Activated CD8-positive, alpha-beta T cell treated with anti-CD3 and anti-CD28 coated beads, Interleukin-2, amount 10 ng/mL, durations not matched to agents 7 days and 5 days (primary cell): Measurements from ENCODE around the gene DTX3L. TPM values are rescaled to one million over a fixed set of nuclear protein-coding genes. Genes with fewer than 3 reads are reported as not detected.
A peak's percentile ranks its signal among the peaks of the same experiment; 100 is the strongest.

Experiments used
- ATAC-seq: fragments of 150-1000 bp; cut with Tn5 transposase; one replicate; pipeline ENCODE4 v1.10.0; 2021; ENCODE audit warnings: moderate library complexity
- CTCF ChIA-PET: fragments of 350-600 bp; sonication (Branson Sonifier 250); formaldehyde crosslinking; loops from one replicate; lab custom pipeline; 2021; ENCODE audit warnings: antibody characterized with exemption; lab: Charles Lee
- POLR2A ChIA-PET: fragments of 350-600 bp; sonication (Branson Sonifier 250); formaldehyde crosslinking; loops from one replicate; lab custom pipeline; 2021; ENCODE audit warnings: antibody characterized with exemption; lab: Charles Lee
- DNase-seq: peaks from one replicate; pipeline ENCODE4 v3.0.0-alpha.2; 2020
- H3K27ac Mint-ChIP-seq: one replicate; pipeline ENCODE4 v1.8.0; 2021; ENCODE audit warnings: mild to moderate bottlenecking, mixed read lengths
- H3K27me3 Mint-ChIP-seq: one replicate; pipeline ENCODE4 v1.8.0; 2021; ENCODE audit warnings: low read depth, mixed read lengths
- H3K36me3 Mint-ChIP-seq: one replicate; pipeline ENCODE4 v1.8.0; 2021; ENCODE audit warnings: low read depth, mixed read lengths
- H3K4me1 Mint-ChIP-seq: one replicate; pipeline ENCODE4 v1.8.0; 2021; ENCODE audit warnings: low read depth, mixed read lengths
- H3K4me3 Mint-ChIP-seq: one replicate; pipeline ENCODE4 v1.8.0; 2021; ENCODE audit warnings: mild to moderate bottlenecking, mixed read lengths
- H3K9me3 Mint-ChIP-seq: one replicate; pipeline ENCODE4 v1.8.0; 2022; ENCODE audit warnings: mixed read lengths; ENCODE audit not compliant: insufficient read depth
- total RNA-seq, 2 experiments: library from RNA; stranded (reverse); gene quantifications; one replicate each; pipeline ENCODE4 v1.2.3, GENCODE V29; 2021

The DTX3L gene
- total RNA-seq, result 100 to 1,000 TPM; 124 to 127 TPM

DNA sequence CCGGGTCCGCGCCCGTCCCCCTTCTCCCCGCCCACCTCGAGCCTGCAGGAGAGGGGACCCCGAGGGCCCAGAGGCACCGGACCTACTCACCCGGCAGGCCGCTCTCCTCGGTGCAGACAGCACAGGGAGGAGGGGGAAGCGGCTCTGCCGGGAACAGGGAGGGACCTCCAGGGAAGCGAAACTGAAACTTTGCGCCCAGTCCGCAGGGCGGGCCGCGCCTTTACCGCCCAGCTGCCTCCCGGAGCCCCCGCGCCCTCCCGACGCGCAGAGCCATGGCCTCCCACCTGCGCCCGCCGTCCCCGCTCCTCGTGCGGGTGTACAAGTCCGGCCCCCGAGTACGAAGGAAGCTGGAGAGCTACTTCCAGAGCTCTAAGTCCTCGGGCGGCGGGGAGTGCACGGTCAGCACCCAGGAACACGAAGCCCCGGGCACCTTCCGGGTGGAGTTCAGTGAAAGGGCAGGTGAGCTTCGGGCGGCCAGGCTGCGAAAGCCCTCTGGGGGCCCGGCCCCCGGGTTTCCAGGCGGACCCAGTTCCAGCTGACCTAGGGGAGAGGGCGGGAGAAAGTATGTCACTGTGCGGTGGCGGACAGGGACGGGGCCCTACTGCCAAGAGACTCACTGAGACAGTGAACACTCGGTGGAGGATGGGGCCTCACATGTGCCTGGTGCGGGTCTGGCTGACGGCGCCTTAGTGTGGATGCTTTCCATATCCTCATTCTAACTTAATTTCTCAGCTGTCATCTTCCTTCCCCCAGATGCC, at the start of gene DTX3L, which contains the start of gene PARP9:
DTX3L (plus strand) TSS at position 184 of the 758 bp plus-strand sequence; CDS start at position 273, 89 bp downstream.
PARP9 (minus strand) TSS at position 146 of the 758 bp plus-strand sequence. CDS start 4,680 bp downstream, outside the sequence.
- POLR2A ChIA-PET, result interaction anchor here (0.6 to 5.5 kb wide), 20 partner anchors 8 to 904 kb away, joined by 3 to 101 read pairs (median 4); partner anchors contain the start of genes HCLS1, KPNA1, PARP14 and PARP15
- no peaks in the 10 kb centered on the region for H3K27me3 Mint-ChIP-seq
- peaks cover 68% of the 10 kb centered on the region for H3K4me1 Mint-ChIP-seq
- peaks cover 78% of the 10 kb centered on the region for H3K36me3 Mint-ChIP-seq
- ATAC-seq (peak; percentile 95), DNase-seq (peak; percentile 91)
- H3K4me3 Mint-ChIP-seq, result peak within 1 kb of the TSS; percentile 98
- H3K27ac Mint-ChIP-seq, result peak within 1 kb of the TSS; percentile 99
- H3K9me3 Mint-ChIP-seq, result no peaks in the 10 kb centered on the region
- CTCF ChIA-PET, result interaction anchor here (1.1 to 11.0 kb wide), 3 partner anchors 14 to 181 kb away, joined by 3 to 248 read pairs (median 4); partner anchors contain the start of genes FAM162A and PARP14

DNA sequence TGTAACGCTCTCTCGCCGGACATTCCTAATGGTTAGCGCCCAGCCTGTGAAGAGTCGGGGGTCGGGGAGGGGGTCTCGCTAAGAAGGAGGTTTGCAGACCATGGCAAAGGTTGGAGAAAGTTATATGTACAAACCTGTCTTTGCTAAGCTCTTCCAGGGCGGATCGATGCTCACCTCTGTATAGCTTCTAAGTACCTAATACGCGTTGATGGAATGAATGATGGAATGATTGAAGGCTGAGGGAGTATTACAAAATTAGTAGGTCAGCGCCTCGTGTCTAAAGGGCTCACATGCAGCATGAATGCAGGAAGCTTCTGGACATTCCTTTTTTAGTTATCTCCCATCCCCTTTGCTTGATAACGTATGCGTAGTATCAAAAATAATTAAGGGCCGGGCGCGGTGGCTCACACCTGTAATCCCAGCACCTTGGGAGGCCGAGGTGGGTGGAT, 49.1 kb upstream of the DTX3L start:
- H3K9me3 Mint-ChIP-seq, result no peaks in the 10 kb centered on the region
- no peak for DNase-seq
- ATAC-seq, result no peak
- ChIA-PET CTCF (interaction anchor here (0.8 to 1.3 kb wide), 5 partner anchors 11 to 164 kb away, joined by 3 to 8 read pairs (median 4); no protein-coding TSS in a partner anchor), POLR2A (interaction anchor here (0.6 to 1.7 kb wide), 11 partner anchors 10 to 1099 kb away, joined by 3 to 8 read pairs (median 4); partner anchors contain the start of genes DTX3L, PARP9 and WDR5B)
- peaks cover 22% of the 10 kb centered on the region for H3K4me1 Mint-ChIP-seq
- H3K27ac Mint-ChIP-seq, result peak overlapping the region; percentile 89
- peaks cover 6% of the 10 kb centered on the region for H3K36me3 Mint-ChIP-seq
- H3K27me3 Mint-ChIP-seq, result peaks cover 5% of the 10 kb centered on the region
- H3K4me3 Mint-ChIP-seq, result peak overlapping the region; percentile 76

DNA sequence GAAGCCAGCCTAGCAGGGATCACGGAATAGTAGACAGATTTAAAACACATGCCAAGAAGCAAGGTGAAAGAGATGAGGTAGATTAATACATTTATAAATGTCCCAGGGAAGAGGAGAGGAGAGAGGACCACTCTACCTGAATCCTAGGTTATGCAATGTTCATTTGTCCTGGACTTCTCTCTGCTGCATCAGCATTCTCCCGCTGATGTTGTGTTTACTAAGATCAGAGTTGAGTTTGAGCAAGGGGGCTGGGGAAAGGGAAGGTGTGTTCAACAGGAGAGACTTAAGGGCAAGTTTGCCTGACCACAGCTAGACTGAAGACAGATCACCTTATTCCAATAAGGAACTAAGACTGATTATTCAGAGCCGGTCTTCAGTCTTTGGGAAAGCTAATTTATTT, 48.3 kb upstream of the DTX3L start:
- Mint-ChIP-seq H3K27me3 (peaks cover 5% of the 10 kb centered on the region), H3K36me3 (peaks cover 7% of the 10 kb centered on the region), H3K4me1 (peaks cover 20% of the 10 kb centered on the region), H3K4me3 (peak overlapping the region; percentile 6), H3K27ac (no peak overlapping the region), H3K9me3 (no peaks in the 10 kb centered on the region)
- ChIA-PET CTCF (interaction anchor here (1.0 kb wide), 1 partner anchor 163 kb away, joined by 3 read pairs; no protein-coding TSS in a partner anchor), POLR2A (no interaction called here)
- DNase-seq, result no peak
- ATAC-seq, result no peak

DNA sequence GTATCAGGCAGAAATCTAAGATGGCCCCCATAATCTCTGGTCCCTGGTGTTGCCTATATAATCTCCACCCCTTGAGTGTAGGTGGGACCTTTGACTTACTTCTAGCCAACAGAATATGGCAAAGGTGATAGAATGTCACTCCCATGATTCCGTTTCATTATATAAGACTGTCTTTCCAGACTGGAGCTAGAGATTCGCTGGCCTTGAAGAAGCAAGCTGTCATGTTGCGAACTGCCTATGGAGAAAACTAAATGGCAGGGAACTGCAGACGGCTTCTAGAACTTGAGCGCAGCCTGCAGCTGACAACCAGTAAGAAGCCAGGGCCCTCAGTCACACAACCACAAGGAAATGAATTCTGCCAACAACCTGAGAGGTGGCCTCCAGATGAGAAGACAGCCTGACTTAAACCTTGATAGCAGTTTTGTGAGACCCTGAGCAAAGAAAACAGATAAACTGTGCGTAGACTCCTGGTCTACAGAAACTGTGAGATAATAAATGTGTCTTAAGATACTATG, 47.2 kb upstream of the DTX3L start:
- no peak overlapping the region for H3K27ac Mint-ChIP-seq
- H3K9me3 Mint-ChIP-seq, result no peaks in the 10 kb centered on the region
- ChIA-PET POLR2A (interaction anchor here (0.6 kb wide), 1 partner anchor 970 kb away, joined by 3 read pairs; no protein-coding TSS in a partner anchor), CTCF (interaction anchor here (0.9 to 1.0 kb wide), 2 partner anchors 128 to 162 kb away, joined by 3 read pairs; no protein-coding TSS in a partner anchor)
- H3K36me3 Mint-ChIP-seq, result peaks cover 7% of the 10 kb centered on the region
- H3K4me3 Mint-ChIP-seq, result no peak overlapping the region
- peaks cover 5% of the 10 kb centered on the region for H3K27me3 Mint-ChIP-seq
- ATAC-seq, result no peak
- H3K4me1 Mint-ChIP-seq, result peaks cover 15% of the 10 kb centered on the region
- DNase-seq, result no peak

DNA sequence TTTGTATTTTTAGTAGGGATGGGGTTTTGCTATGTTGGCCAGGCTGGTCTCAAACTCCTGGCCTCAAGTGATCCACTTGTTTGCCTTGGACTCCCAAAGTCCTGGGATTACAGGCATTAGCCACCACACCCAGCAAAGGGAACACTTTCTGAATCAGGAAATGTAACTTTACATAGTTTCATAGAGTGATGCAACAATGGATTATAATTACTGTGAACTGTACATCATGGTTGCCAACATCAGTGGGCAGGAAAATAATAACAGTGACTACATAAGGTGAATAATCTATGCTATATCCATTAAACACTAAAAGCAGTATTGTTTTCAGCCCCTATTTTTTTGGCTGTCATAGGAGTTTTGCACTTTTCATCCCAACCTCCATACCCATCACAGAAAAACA, 44.4 kb upstream of the DTX3L start:
- H3K4me3 Mint-ChIP-seq, result no peak overlapping the region
- ATAC-seq (no peak), DNase-seq (no peak)
- peaks cover 3% of the 10 kb centered on the region for H3K36me3 Mint-ChIP-seq
- H3K27me3 Mint-ChIP-seq, result peaks cover 5% of the 10 kb centered on the region
- CTCF ChIA-PET, result interaction anchor here (1.1 kb wide), 1 partner anchor 160 kb away, joined by 4 read pairs; no protein-coding TSS in a partner anchor
- H3K9me3 Mint-ChIP-seq, result no peaks in the 10 kb centered on the region
- no peak overlapping the region for H3K27ac Mint-ChIP-seq
- H3K4me1 Mint-ChIP-seq, result peaks cover 3% of the 10 kb centered on the region
- POLR2A ChIA-PET, result no interaction called here

DNA sequence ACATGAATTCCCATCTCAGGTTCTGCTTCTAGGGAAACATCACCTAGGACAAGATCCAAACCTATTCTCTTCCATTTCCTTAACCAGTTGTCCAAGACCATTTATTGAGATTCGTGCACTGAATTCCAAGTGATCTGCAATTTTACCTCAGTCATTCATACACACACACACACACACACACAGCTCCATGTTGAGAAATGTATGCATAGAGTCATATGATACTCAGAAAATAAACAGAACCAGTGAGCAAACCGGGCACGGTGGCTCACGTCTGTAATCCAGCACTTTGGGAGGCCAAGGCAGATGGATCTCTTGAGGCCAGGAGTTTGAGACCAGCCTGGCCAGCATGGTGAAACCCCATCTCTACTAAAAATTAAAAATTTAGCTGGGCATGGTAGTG, 43.3 kb upstream of the DTX3L start:
- ChIA-PET CTCF (no interaction called here), POLR2A (no interaction called here)
- H3K27ac Mint-ChIP-seq, result no peak overlapping the region
- H3K36me3 Mint-ChIP-seq, result peaks cover 3% of the 10 kb centered on the region
- ATAC-seq, result no peak
- H3K27me3 Mint-ChIP-seq, result peaks cover 5% of the 10 kb centered on the region
- H3K9me3 Mint-ChIP-seq, result no peaks in the 10 kb centered on the region
- DNase-seq, result no peak
- H3K4me1 Mint-ChIP-seq, result no peaks in the 10 kb centered on the region
- no peak overlapping the region for H3K4me3 Mint-ChIP-seq

DNA sequence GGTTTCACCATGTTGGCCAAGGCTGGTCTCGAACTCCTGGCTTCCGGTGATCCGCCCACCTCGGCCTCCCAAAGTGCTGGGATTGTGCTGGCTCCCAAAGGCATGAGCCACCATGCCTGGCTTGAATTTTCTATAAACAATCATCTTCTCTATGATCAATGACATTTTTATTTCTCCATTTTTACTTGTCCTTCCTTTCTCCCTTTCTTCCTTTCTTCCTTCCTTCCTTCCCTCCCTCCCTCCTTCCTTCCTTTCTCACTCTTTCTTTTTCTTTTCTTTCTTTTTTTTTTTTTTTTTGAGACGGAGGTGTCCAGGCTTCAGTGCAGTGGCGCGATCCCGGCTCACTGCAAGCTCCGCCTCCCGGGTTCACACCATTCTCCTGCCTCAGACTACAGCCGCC, 40.8 kb upstream of the DTX3L start:
- no peak overlapping the region for H3K4me3 Mint-ChIP-seq
- DNase-seq (no peak), ATAC-seq (no peak)
- POLR2A ChIA-PET, result no interaction called here
- peaks cover 5% of the 10 kb centered on the region for H3K27me3 Mint-ChIP-seq
- H3K27ac Mint-ChIP-seq, result no peak overlapping the region
- H3K4me1 Mint-ChIP-seq, result no peaks in the 10 kb centered on the region
- CTCF ChIA-PET, result no interaction called here
- peaks cover 18% of the 10 kb centered on the region for H3K36me3 Mint-ChIP-seq
- no peaks in the 10 kb centered on the region for H3K9me3 Mint-ChIP-seq

DNA sequence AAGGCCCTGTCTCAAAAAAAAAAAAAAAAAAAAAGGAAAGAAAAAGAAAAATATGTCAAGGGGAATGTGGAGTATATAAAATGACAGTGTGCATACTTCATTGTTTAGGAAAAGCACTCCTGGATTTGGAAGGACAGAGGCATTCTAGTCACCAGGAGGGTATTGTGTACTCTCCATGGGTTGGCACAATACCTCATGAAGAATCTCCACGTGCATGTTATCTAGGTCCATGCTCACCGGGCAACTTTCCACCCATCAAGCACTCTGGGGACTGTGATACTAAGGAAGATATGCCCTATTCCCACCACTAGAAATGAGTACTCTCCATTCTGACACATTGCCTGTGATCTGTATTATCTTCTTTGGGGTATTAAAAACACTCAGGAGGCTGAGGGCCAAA, 34.0 kb upstream of the DTX3L start:
- DNase-seq (no peak), ATAC-seq (no peak)
- Mint-ChIP-seq H3K27ac (no peak overlapping the region), H3K4me1 (peaks cover 19% of the 10 kb centered on the region), H3K27me3 (no peaks in the 10 kb centered on the region), H3K4me3 (no peak overlapping the region), H3K36me3 (peaks cover 60% of the 10 kb centered on the region), H3K9me3 (no peaks in the 10 kb centered on the region)
- ChIA-PET CTCF (no interaction called here), POLR2A (no interaction called here)

DNA sequence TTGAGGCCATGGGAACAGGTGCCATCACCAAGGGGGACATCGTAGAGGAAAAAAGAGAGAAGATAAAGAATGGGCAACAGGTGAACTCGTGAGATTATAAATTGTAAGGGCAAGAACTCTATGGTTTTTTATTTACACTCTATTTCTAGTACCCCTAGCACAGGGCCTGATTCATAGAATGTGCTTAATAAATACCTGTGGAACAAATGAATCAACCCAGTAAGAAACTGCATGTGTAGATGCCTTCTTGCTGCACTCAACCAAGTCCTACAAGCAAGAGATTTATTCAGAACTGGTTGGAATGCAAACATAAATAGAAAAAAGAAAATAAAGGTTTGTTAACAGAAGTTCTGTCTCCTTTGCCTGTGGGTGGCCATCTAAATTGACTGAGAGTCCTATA, 30.7 kb upstream of the DTX3L start:
- Mint-ChIP-seq H3K4me1 (peaks cover 24% of the 10 kb centered on the region), H3K27me3 (no peaks in the 10 kb centered on the region), H3K4me3 (no peak overlapping the region), H3K36me3 (peaks cover 75% of the 10 kb centered on the region), H3K9me3 (no peaks in the 10 kb centered on the region), H3K27ac (peak overlapping the region; percentile 65)
- CTCF ChIA-PET, result interaction anchor here (1.0 to 2.0 kb wide), 7 partner anchors 74 to 432 kb away, joined by 3 to 9 read pairs (median 4); no protein-coding TSS in a partner anchor
- POLR2A ChIA-PET, result interaction anchor here (0.6 to 1.1 kb wide), 2 partner anchors 8 to 43 kb away, joined by 3 read pairs; no protein-coding TSS in a partner anchor
- ATAC-seq, result no peak
- no peak for DNase-seq

DNA sequence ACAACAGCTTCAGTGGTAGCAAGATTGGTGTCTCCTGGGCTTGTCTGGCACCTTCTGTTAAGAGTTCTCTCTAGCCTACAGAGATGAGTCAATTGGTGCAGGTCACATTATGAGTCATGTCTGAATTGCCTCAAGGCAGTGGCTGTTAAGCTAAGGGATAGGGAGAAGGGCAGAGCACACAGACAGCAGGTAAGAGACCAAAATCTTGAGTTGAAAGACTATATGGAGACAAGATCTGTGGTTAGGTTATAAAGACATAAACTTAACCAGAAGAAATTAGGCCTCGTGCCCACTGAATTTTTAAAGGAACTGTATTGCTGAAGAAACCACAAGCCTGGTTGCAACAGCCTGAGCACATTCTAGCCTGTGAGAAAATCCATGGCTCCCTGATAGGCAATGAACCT, 30.2 kb upstream of the DTX3L start:
- H3K36me3 Mint-ChIP-seq, result peaks cover 77% of the 10 kb centered on the region
- H3K9me3 Mint-ChIP-seq, result no peaks in the 10 kb centered on the region
- CTCF ChIA-PET, result interaction anchor here (0.6 to 2.0 kb wide), 8 partner anchors 24 to 433 kb away, joined by 3 to 9 read pairs (median 4); no protein-coding TSS in a partner anchor
- H3K4me3 Mint-ChIP-seq, result no peak overlapping the region
- H3K4me1 Mint-ChIP-seq, result peaks cover 26% of the 10 kb centered on the region
- POLR2A ChIA-PET, result interaction anchor here (0.6 to 1.1 kb wide), 3 partner anchors 8 to 118 kb away, joined by 3 read pairs; partner anchors contain the start of gene WDR5B
- no peak overlapping the region for H3K27ac Mint-ChIP-seq
- ATAC-seq, result peak; percentile 89
- DNase-seq, result peak; percentile 50
- no peaks in the 10 kb centered on the region for H3K27me3 Mint-ChIP-seq

DNA sequence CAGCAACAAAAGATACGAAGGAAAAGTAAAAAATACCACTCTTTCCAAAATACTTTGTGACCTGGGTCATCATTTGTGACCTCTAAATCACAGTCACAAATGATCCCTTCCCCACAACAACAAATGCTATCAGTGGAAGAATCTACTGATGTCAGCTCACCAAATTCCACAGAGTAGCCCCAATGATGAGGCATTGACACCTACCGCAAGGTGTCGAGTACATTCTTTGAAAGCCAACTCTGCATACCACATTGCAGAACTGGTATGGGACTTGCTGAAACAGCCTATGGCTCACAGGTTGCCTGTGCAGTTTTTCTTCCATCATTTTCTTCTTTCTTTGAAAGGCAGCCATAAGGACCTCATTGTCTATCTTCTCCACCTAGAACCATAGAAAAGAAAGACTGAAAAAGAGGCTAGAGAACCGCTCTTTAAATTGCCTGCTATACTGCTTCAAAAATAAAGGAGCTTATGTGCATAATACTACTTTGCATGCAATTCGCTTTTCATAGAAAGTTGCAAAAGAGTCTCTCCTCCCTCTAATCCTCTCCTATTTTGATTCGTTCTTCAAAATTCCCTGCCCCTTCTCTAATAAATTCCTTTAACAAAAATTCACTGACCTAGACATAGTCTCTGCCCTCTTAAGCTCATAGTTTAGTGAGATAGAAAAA, 28.0 kb upstream of the DTX3L start:
- Mint-ChIP-seq H3K27ac (no peak overlapping the region), H3K27me3 (no peaks in the 10 kb centered on the region), H3K4me3 (no peak overlapping the region), H3K9me3 (no peaks in the 10 kb centered on the region), H3K36me3 (peaks cover 80% of the 10 kb centered on the region), H3K4me1 (peaks cover 34% of the 10 kb centered on the region)
- ChIA-PET POLR2A (no interaction called here), CTCF (interaction anchor here (0.8 to 1.6 kb wide), 4 partner anchors 13 to 190 kb away, joined by 3 read pairs; no protein-coding TSS in a partner anchor)
- no peak for ATAC-seq
- no peak for DNase-seq
